Right renal pelvis (tissue), 4 donors: ENCODE results near the gene AKT2. TPM values are rescaled to one million over a fixed set of nuclear protein-coding genes. Genes with fewer than 3 reads are reported as not detected.
A peak's percentile ranks its signal among the peaks of the same experiment; 100 is the strongest.
"Not testable (repeated sequence)": the region's sequence is repeated elsewhere in the genome, so short reads cannot be mapped to it uniquely, and the experiment has no call there.

Source experiments
- DNase-seq, 4 donors: peaks; one replicate each; pipeline ENCODE4 v3.0.0-alpha.2; 2013; ENCODE audit warnings: low read depth in 4 of 4, low spot score in 3 of 4, missing footprints in 1 of 4
- polyA plus RNA-seq, 4 donors: library from polyadenylated mRNA; unstranded; fragments of 120-200 nt; gene quantifications; one replicate each; pipeline ENCODE4 v1.2.1, GENCODE V29; 2013; ENCODE audit not compliant: insufficient read length in 4 of 4

AKT2 gene
- 100 to 1,000 TPM; 148 to 179 (median 157) TPM for polyA plus RNA-seq

- peak in 3 of 4 donors; percentile 62 to 73 (median 72) for DNase-seq
Observed at GRCh38 chr19:40284501-40285352, at the start of gene AKT2. Gene AKT2 (minus strand): TSS chr19:40285345. CDS start chr19:40265267, 20,078 bp downstream.

GRCh38 chr19:40333083-40333482, 47.9 kb upstream of the AKT2 start:
- DNase-seq, result not testable (repeated sequence)

GRCh38 chr19:40332669-40333068, 47.5 kb upstream of the AKT2 start:
- no peak for DNase-seq

GRCh38 chr19:40331052-40331451, 45.9 kb upstream of the AKT2 start:
- no peak for DNase-seq

GRCh38 chr19:40326201-40326600, 41.1 kb upstream of the AKT2 start:
- DNase-seq, result no peak

- DNase-seq, result no peak
Observed at GRCh38 chr19:40323705-40324104, 38.6 kb upstream of the AKT2 start.

- DNase-seq, result no peak
Observed at GRCh38 chr19:40322951-40323615, 37.9 kb upstream of the AKT2 start.

GRCh38 chr19:40322271-40322610, 37.1 kb upstream of the AKT2 start:
- DNase-seq, result no peak

GRCh38 chr19:40321566-40322270, 36.6 kb upstream of the AKT2 start:
- no peak for DNase-seq

GRCh38 chr19:40321076-40321475, 35.9 kb upstream of the AKT2 start:
- DNase-seq, result no peak

GRCh38 chr19:40320558-40320935, 35.4 kb upstream of the AKT2 start:
- DNase-seq, result no peak

- no peak for DNase-seq
Observed at GRCh38 chr19:40317338-40317737, 32.2 kb upstream of the AKT2 start.

- no peak for DNase-seq
Observed at GRCh38 chr19:40315812-40316470, 30.8 kb upstream of the AKT2 start.

GRCh38 chr19:40314656-40315055, 29.5 kb upstream of the AKT2 start:
- DNase-seq, result no peak

- no peak for DNase-seq
Observed at GRCh38 chr19:40313229-40313983, 28.3 kb upstream of the AKT2 start.

- no peak for DNase-seq
Observed at GRCh38 chr19:40312533-40312932, 27.4 kb upstream of the AKT2 start.

GRCh38 chr19:40309666-40310065, 24.5 kb upstream of the AKT2 start:
- DNase-seq, result no peak

GRCh38 chr19:40305403-40305802, 20.3 kb upstream of the AKT2 start:
- peak; percentile 67 to 79 (median 76) for DNase-seq

GRCh38 chr19:40304306-40304705, 19.2 kb upstream of the AKT2 start:
- DNase-seq, result no peak

GRCh38 chr19:40303765-40304164, 18.6 kb upstream of the AKT2 start:
- no peak for DNase-seq
